ENCODE data around the gene HEPHL1. TPM values are rescaled to one million over a fixed set of nuclear protein-coding genes. Genes with fewer than 3 reads are reported as not detected.
"Not testable (repeated sequence)": the region's sequence is repeated elsewhere in the genome, so short reads cannot be mapped to it uniquely, and the experiment has no call there.

HEPHL1 gene
- polyA plus RNA-seq, 1 experiment, result not detected

GRCh38 chr11:94112206-94112953 is 91.2 kb downstream of the HEPHL1 start:
- Histone ChIP-seq H3K36me3 (ENCODE audit: control insufficient read depth, insufficient read depth, low read length) (no peaks in the 10 kb centered on the region), H3K4me3 (ENCODE audit: low read depth, low read length) (no peak overlapping the region), H3K27me3 (ENCODE audit: control insufficient read depth, insufficient read depth, low read length) (no peaks in the 10 kb centered on the region)
- DNase-seq (ENCODE audit: low read depth), result no peak
- CTCF ChIA-PET, result interaction anchor here (0.7 kb wide), 1 partner anchor 217 kb away, joined by 3 read pairs; no protein-coding TSS in a partner anchor
- POLR2A ChIA-PET, result no interaction called here
- TF ChIP-seq, protein P1, sequence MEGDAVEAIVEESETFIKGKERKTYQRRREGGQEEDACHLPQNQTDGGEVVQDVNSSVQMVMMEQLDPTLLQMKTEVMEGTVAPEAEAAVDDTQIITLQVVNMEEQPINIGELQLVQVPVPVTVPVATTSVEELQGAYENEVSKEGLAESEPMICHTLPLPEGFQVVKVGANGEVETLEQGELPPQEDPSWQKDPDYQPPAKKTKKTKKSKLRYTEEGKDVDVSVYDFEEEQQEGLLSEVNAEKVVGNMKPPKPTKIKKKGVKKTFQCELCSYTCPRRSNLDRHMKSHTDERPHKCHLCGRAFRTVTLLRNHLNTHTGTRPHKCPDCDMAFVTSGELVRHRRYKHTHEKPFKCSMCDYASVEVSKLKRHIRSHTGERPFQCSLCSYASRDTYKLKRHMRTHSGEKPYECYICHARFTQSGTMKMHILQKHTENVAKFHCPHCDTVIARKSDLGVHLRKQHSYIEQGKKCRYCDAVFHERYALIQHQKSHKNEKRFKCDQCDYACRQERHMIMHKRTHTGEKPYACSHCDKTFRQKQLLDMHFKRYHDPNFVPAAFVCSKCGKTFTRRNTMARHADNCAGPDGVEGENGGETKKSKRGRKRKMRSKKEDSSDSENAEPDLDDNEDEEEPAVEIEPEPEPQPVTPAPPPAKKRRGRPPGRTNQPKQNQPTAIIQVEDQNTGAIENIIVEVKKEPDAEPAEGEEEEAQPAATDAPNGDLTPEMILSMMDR (IDR thresholded peaks at IDR 0.05; ENCODE audit: insufficient read depth, low read depth, low read length), result no peak

DNA sequence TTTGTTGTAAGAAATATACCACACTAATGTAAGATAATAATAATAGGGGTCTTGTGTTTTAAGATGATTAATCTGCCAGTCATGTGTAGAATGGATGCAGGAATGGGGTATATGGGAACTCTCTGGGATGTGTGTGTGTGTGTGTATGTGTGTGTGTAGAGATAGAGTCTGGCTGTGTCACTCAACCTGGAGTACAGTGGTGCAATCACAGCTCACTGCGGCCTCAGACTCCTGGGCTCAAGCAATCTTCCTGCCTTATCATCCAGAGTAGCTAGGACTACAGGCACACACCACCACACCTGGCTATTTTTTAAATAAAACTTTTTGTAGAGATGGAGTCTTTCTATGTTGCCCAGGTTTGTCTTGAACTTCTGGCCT is 96.0 kb downstream of the HEPHL1 start:
- Histone ChIP-seq H3K36me3 (ENCODE audit: control insufficient read depth, insufficient read depth, low read length) (no peaks in the 10 kb centered on the region), H3K4me3 (ENCODE audit: low read depth, low read length) (no peak overlapping the region), H3K27me3 (ENCODE audit: control insufficient read depth, insufficient read depth, low read length) (no peaks in the 10 kb centered on the region)
- POLR2A ChIA-PET, result no interaction called here
- DNase-seq (ENCODE audit: low read depth), result no peak
- TF ChIP-seq, protein P1 (IDR thresholded peaks at IDR 0.05; ENCODE audit: insufficient read depth, low read depth, low read length), result no peak
- CTCF ChIA-PET, result no interaction called here

GRCh38 chr11:94117871-94118270 is 96.7 kb downstream of the HEPHL1 start:
- DNase-seq (ENCODE audit: low read depth), result no peak
- no peak overlapping the region for H3K4me3 ChIP-seq (ENCODE audit: low read depth, low read length)
- POLR2A ChIA-PET, result no interaction called here
- H3K36me3 ChIP-seq (ENCODE audit: control insufficient read depth, insufficient read depth, low read length), result no peaks in the 10 kb centered on the region
- H3K27me3 ChIP-seq (ENCODE audit: control insufficient read depth, insufficient read depth, low read length), result no peaks in the 10 kb centered on the region
- TF ChIP-seq, protein P1 (IDR thresholded peaks at IDR 0.05; ENCODE audit: insufficient read depth, low read depth, low read length), result no peak
- CTCF ChIA-PET, result interaction anchor here (0.5 to 1.3 kb wide), 2 partner anchors 196 to 921 kb away, joined by 3 read pairs; no protein-coding TSS in a partner anchor

GRCh38 chr11:94119676-94120075 is 98.5 kb downstream of the HEPHL1 start:
- CTCF ChIA-PET, result interaction anchor here (1.1 to 1.3 kb wide), 2 partner anchors 51 to 224 kb away, joined by 3 read pairs; no protein-coding TSS in a partner anchor
- DNase-seq (ENCODE audit: low read depth); H3K27me3 ChIP-seq (ENCODE audit: control insufficient read depth, insufficient read depth, low read length); H3K36me3 ChIP-seq (ENCODE audit: control insufficient read depth, insufficient read depth, low read length); H3K4me3 ChIP-seq (ENCODE audit: low read depth, low read length); POLR2A ChIA-PET: not testable (repeated sequence)

DNA sequence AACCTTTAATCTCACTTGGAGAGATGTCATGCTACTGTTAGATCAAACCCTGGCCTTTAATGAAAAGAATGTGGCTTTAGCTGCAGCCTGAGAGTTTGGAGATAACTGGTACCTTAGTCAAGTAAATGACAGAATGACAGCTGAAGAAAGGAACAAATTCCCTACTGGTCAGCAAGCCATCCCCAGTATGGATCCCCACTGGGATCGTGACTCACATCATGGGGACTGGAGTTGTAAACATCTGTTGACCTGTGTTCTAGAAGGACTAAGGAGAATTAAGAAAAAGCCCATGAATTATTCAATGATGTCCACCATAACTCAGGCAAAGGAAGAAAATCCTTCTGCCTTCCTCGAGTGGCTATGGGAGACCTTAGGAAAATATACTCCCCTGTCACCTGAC is 99.4 kb downstream of the HEPHL1 start:
- H3K36me3 ChIP-seq (ENCODE audit: control insufficient read depth, insufficient read depth, low read length); H3K27me3 ChIP-seq (ENCODE audit: control insufficient read depth, insufficient read depth, low read length); DNase-seq (ENCODE audit: low read depth); POLR2A ChIA-PET; H3K4me3 ChIP-seq (ENCODE audit: low read depth, low read length): not testable (repeated sequence)
- CTCF ChIA-PET, result interaction anchor here (1.1 kb wide), 1 partner anchor 225 kb away, joined by 3 read pairs; no protein-coding TSS in a partner anchor

GRCh38 chr11:94120946-94121345 is 99.8 kb downstream of the HEPHL1 start:
- Histone ChIP-seq H3K4me3 (ENCODE audit: low read depth, low read length) (no peak overlapping the region), H3K27me3 (ENCODE audit: control insufficient read depth, insufficient read depth, low read length) (no peaks in the 10 kb centered on the region), H3K36me3 (ENCODE audit: control insufficient read depth, insufficient read depth, low read length) (no peaks in the 10 kb centered on the region)
- TF ChIP-seq, protein P1 (IDR thresholded peaks at IDR 0.05; ENCODE audit: insufficient read depth, low read depth, low read length), result no peak
- no peak for DNase-seq (ENCODE audit: low read depth)
- ChIA-PET CTCF (interaction anchor here (1.1 kb wide), 1 partner anchor 226 kb away, joined by 3 read pairs; no protein-coding TSS in a partner anchor), POLR2A (no interaction called here)

Data from BJ (cell line).